ENCODE results near the gene CCDC116.

Gene CCDC116

DNA sequence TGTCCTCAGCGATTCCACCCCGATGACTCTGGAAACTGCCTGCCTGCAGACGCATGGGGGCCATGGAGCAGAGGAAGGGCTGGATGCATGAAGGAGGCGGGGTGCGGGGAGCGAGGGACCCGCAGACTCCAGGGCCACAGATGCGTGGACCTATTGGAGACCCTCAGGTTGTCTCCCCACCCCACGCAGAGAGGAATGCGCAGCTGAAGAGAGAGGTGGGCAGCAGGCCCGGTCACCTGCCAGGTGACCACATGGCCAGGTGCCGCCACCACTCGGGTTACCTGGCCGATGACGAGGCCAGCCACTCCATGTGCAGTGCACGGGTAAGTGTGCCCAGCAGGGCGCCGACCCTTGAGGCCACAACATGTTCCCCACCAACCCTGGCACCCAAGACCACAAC lies 371 bp downstream of the CCDC116 start:
- H3K79me2 ChIP-seq: no peaks in the 10 kb centered on the region
- TF ChIP-seq, protein P1, sequence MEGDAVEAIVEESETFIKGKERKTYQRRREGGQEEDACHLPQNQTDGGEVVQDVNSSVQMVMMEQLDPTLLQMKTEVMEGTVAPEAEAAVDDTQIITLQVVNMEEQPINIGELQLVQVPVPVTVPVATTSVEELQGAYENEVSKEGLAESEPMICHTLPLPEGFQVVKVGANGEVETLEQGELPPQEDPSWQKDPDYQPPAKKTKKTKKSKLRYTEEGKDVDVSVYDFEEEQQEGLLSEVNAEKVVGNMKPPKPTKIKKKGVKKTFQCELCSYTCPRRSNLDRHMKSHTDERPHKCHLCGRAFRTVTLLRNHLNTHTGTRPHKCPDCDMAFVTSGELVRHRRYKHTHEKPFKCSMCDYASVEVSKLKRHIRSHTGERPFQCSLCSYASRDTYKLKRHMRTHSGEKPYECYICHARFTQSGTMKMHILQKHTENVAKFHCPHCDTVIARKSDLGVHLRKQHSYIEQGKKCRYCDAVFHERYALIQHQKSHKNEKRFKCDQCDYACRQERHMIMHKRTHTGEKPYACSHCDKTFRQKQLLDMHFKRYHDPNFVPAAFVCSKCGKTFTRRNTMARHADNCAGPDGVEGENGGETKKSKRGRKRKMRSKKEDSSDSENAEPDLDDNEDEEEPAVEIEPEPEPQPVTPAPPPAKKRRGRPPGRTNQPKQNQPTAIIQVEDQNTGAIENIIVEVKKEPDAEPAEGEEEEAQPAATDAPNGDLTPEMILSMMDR (IDR thresholded peaks at IDR 0.05): no peak
- no peak overlapping the region for H3K4me3 ChIP-seq (ENCODE audit: low read depth, low read length)
- H3K36me3 ChIP-seq (ENCODE audit: control insufficient read depth, insufficient read depth, low read length): no peaks in the 10 kb centered on the region
- no peaks in the 10 kb centered on the region for H3K4me1 ChIP-seq
- no peaks in the 10 kb centered on the region for H3K27me3 ChIP-seq (ENCODE audit: control insufficient read depth, insufficient read depth, low read length)
- no peak overlapping the region for H3K9ac ChIP-seq
- no peak overlapping the region for H3K4me2 ChIP-seq (ENCODE audit: low read length)
- H2AFZ ChIP-seq: no peak overlapping the region
- H3K27ac ChIP-seq: no peak overlapping the region
- H3K9me3 ChIP-seq (ENCODE audit: control insufficient read depth, low read length): no peaks in the 10 kb centered on the region

DNA sequence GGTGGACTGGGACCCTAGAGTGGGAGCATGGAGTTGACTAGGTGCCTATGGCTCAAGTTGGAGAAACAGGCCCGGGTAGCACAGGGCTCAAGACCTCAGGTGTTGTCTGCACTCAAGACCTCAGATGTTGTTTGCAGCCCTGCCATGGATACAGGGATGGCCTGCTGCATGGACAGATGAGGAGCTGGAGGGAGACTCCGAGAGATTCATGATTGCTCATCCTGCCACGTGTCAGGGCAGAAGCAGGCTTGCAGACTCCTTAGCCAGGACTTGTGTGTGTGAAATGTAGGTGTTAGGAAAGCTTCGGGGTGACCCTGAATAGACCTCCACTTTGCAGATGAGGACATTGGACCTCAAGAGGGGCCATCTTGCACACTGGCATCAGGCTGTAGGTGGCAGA lies 921 bp downstream of the CCDC116 start:
- Histone ChIP-seq H3K27ac (no peak overlapping the region), H3K4me3 (ENCODE audit: low read depth, low read length) (no peak overlapping the region), H3K27me3 (ENCODE audit: control insufficient read depth, insufficient read depth, low read length) (no peaks in the 10 kb centered on the region), H3K4me1 (no peaks in the 10 kb centered on the region), H3K4me2 (ENCODE audit: low read length) (no peak overlapping the region), H3K9ac (no peak overlapping the region), H3K9me3 (ENCODE audit: control insufficient read depth, low read length) (no peaks in the 10 kb centered on the region), H2AFZ (no peak overlapping the region), H3K36me3 (ENCODE audit: control insufficient read depth, insufficient read depth, low read length) (no peaks in the 10 kb centered on the region), H3K79me2 (no peaks in the 10 kb centered on the region)
- TF ChIP-seq, protein P1 (IDR thresholded peaks at IDR 0.05): no peak

DNA sequence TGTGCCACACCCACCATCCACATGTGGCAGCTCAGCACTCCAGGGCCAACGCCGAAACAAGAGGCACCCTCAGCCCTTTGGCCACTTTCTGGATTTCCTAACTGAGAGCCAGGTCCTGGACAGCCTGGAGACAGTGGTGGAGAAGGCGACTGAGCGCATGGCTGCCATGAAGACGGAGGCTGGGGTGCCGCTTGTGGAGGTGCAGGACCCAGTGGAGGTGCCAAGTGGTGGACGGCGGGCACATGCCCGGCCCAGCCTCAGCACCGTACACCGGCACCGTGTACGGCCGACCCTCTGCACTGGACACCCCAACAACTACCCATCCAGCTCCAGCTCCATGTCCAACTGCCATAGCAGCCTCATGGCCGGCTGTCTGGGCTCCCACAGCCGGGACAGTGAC lies 1.5 kb downstream of the CCDC116 start:
- H3K27me3 ChIP-seq (ENCODE audit: control insufficient read depth, insufficient read depth, low read length): no peaks in the 10 kb centered on the region
- no peaks in the 10 kb centered on the region for H3K36me3 ChIP-seq (ENCODE audit: control insufficient read depth, insufficient read depth, low read length)
- H2AFZ ChIP-seq: no peak overlapping the region
- H3K9ac ChIP-seq: no peak overlapping the region
- no peaks in the 10 kb centered on the region for H3K9me3 ChIP-seq (ENCODE audit: control insufficient read depth, low read length)
- no peak overlapping the region for H3K4me2 ChIP-seq (ENCODE audit: low read length)
- H3K4me3 ChIP-seq (ENCODE audit: low read depth, low read length): no peak overlapping the region
- TF ChIP-seq, protein P1 (IDR thresholded peaks at IDR 0.05): no peak
- H3K79me2 ChIP-seq: no peaks in the 10 kb centered on the region
- H3K4me1 ChIP-seq: no peaks in the 10 kb centered on the region
- no peak overlapping the region for H3K27ac ChIP-seq

DNA sequence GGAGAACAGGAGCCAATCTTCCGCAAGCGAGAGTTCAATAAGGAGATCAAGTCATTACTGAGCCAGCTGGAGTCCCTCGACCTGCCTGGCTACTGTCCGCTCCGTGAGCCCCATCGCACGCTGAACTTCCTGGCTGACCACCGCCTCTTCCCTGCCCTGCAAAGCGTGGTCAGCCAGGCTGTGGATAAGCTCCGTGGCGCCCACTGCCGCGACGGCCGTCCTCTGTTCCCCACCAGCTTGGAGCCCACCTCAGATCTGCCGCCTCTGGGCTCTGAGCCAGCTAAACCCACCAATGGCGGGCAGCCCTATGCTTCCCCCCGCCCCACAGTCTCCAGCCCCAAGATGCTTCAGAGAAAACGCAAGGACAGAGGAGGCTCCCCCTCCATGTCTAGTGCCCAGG lies 2.3 kb downstream of the CCDC116 start:
- TF ChIP-seq, protein P1 (IDR thresholded peaks at IDR 0.05): no peak
- no peaks in the 10 kb centered on the region for H3K9me3 ChIP-seq (ENCODE audit: control insufficient read depth, low read length)
- H3K27ac ChIP-seq: no peak overlapping the region
- no peak overlapping the region for H3K4me2 ChIP-seq (ENCODE audit: low read length)
- H3K79me2 ChIP-seq: no peaks in the 10 kb centered on the region
- no peak overlapping the region for H3K9ac ChIP-seq
- no peaks in the 10 kb centered on the region for H3K27me3 ChIP-seq (ENCODE audit: control insufficient read depth, insufficient read depth, low read length)
- H3K36me3 ChIP-seq (ENCODE audit: control insufficient read depth, insufficient read depth, low read length): no peaks in the 10 kb centered on the region
- no peaks in the 10 kb centered on the region for H3K4me1 ChIP-seq
- no peak overlapping the region for H2AFZ ChIP-seq
- H3K4me3 ChIP-seq (ENCODE audit: low read depth, low read length): no peak overlapping the region

DNA sequence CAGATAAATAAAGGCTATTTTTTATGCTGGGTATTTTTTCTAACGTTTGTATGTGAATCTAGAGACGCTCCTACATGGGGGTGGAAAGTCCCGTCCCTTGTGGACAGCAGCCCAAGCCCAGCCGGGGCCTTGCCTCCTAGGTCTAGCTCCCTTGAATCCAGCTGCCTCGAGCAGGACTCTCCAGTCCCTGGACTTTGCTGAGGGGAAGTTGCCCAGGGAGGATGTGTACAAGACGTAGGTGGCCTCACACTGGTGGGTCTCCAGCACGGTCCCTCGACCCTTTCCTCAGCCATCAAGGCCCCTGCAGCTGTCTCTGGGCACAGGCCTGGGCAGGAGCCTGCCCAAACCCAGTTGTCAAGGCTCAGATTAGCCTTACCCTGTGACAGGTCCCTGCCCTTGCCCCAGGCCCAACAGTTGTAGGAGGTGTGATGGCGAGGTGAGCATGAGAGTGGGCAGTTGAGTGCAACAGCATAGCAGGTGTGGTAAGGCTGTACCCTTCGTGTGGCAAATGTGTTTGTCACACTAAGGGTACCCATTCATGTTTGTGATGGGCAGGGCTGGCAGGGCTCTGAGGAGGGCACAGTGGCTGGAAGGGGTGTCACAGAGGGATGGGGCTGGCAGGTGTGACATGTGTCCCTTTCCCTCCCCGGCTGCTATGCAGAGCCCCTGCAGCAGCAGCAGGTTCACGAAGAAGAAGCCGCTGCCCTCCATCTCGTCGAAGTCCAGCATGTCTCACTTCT lies 3.4 kb downstream of the CCDC116 start:
- H3K9me3 ChIP-seq (ENCODE audit: control insufficient read depth, low read length): no peaks in the 10 kb centered on the region
- no peak overlapping the region for H3K4me3 ChIP-seq (ENCODE audit: low read depth, low read length)
- no peak overlapping the region for H2AFZ ChIP-seq
- H3K36me3 ChIP-seq (ENCODE audit: control insufficient read depth, insufficient read depth, low read length): no peaks in the 10 kb centered on the region
- no peaks in the 10 kb centered on the region for H3K4me1 ChIP-seq
- no peak overlapping the region for H3K4me2 ChIP-seq (ENCODE audit: low read length)
- TF ChIP-seq, protein P1 (IDR thresholded peaks at IDR 0.05): no peak
- H3K27me3 ChIP-seq (ENCODE audit: control insufficient read depth, insufficient read depth, low read length): no peaks in the 10 kb centered on the region
- no peaks in the 10 kb centered on the region for H3K79me2 ChIP-seq
- H3K9ac ChIP-seq: no peak overlapping the region
- no peak overlapping the region for H3K27ac ChIP-seq

Measured in parathyroid adenoma (tissue), 2 donors.